ENCODE results near the gene FRMD3. TPM values are rescaled to one million over a fixed set of nuclear protein-coding genes. Genes with fewer than 3 reads are reported as not detected.

The FRMD3 gene
- total RNA-seq, 1 donor from 2014 or later, result 1.9 TPM

- Mint-ChIP-seq H3K4me3 (no peak overlapping the region), H3K27ac (no peak overlapping the region), H3K36me3 (no peaks in the 10 kb centered on the region), H3K9me3 (no peaks in the 10 kb centered on the region), H3K27me3 (ENCODE audit: insufficient read depth, low read depth) (peaks cover 4% of the 10 kb centered on the region), H3K4me1 (peaks cover 17% of the 10 kb centered on the region)
- Histone ChIP-seq H3K36me3 (no peaks in the 10 kb centered on the region), H3K9me3 (ENCODE audit: low read depth) (no peaks in the 10 kb centered on the region), H3K27ac (no peak overlapping the region), H3K79me2 (ENCODE audit: low read depth) (no peaks in the 10 kb centered on the region), H3K27me3 (no peaks in the 10 kb centered on the region), H3F3A (ENCODE audit: low read depth) (peaks cover 5% of the 10 kb centered on the region), H3K9ac (no peak overlapping the region), H4K20me1 (ENCODE audit: low read depth) (no peaks in the 10 kb centered on the region), H3K4me2 (no peak overlapping the region), H2AFZ (replicated peaks) (no peak overlapping the region), H3K4me3 (no peak overlapping the region), H3K4me1 (peaks cover 15% of the 10 kb centered on the region)
- no peak for DNase-seq (ENCODE audit: low spot score)
- TF ChIP-seq EZH2 (IDR thresholded peaks at IDR 0.05), result no peak
- no peak for TF ChIP-seq CTCF (IDR thresholded peaks at IDR 0.05)
- no peak for TF ChIP-seq EZH2phosphoT487 (IDR thresholded peaks at IDR 0.05)
Observed at GRCh38 chr9:83472221-83472665, 66.0 kb downstream of the FRMD3 start.

GRCh38 chr9:83471241-83471640, 67.0 kb downstream of the FRMD3 start:
- Histone ChIP-seq H3K4me3 (no peak overlapping the region), H2AFZ (replicated peaks) (no peak overlapping the region), H3K4me2 (no peak overlapping the region), H3K79me2 (ENCODE audit: low read depth) (no peaks in the 10 kb centered on the region), H3K4me1 (peaks cover 23% of the 10 kb centered on the region), H3K36me3 (no peaks in the 10 kb centered on the region), H3K27me3 (no peaks in the 10 kb centered on the region), H3K9me3 (ENCODE audit: low read depth) (no peaks in the 10 kb centered on the region), H4K20me1 (ENCODE audit: low read depth) (no peaks in the 10 kb centered on the region), H3K27ac (no peak overlapping the region), H3F3A (ENCODE audit: low read depth) (peaks cover 9% of the 10 kb centered on the region), H3K9ac (no peak overlapping the region)
- Mint-ChIP-seq H3K27me3 (ENCODE audit: insufficient read depth, low read depth) (peaks cover 4% of the 10 kb centered on the region), H3K4me3 (no peak overlapping the region), H3K36me3 (no peaks in the 10 kb centered on the region), H3K27ac (no peak overlapping the region), H3K4me1 (peaks cover 17% of the 10 kb centered on the region), H3K9me3 (no peaks in the 10 kb centered on the region)
- DNase-seq (ENCODE audit: low spot score), result no peak
- no peak for TF ChIP-seq EZH2 (IDR thresholded peaks at IDR 0.05)
- no peak for TF ChIP-seq CTCF (IDR thresholded peaks at IDR 0.05)
- no peak for TF ChIP-seq EZH2phosphoT487 (IDR thresholded peaks at IDR 0.05)

- TF ChIP-seq EZH2 (IDR thresholded peaks at IDR 0.05), result no peak
- TF ChIP-seq CTCF (IDR thresholded peaks at IDR 0.05), result no peak
- TF ChIP-seq EZH2phosphoT487 (IDR thresholded peaks at IDR 0.05), result no peak
- H3K27ac ChIP-seq, result no peak overlapping the region
- peaks cover 9% of the 10 kb centered on the region for H3F3A ChIP-seq (ENCODE audit: low read depth)
- no peaks in the 10 kb centered on the region for H4K20me1 ChIP-seq (ENCODE audit: low read depth)
- H3K4me3 ChIP-seq, result no peak overlapping the region
- no peak overlapping the region for H3K27ac Mint-ChIP-seq
- peaks cover 28% of the 10 kb centered on the region for H3K4me1 ChIP-seq
- no peaks in the 10 kb centered on the region for H3K36me3 ChIP-seq
- peaks cover 17% of the 10 kb centered on the region for H3K4me1 Mint-ChIP-seq
- peaks cover 4% of the 10 kb centered on the region for H3K27me3 Mint-ChIP-seq (ENCODE audit: insufficient read depth, low read depth)
- H3K4me2 ChIP-seq, result peak overlapping the region; percentile 16
- no peaks in the 10 kb centered on the region for H3K9me3 ChIP-seq (ENCODE audit: low read depth)
- H3K9me3 Mint-ChIP-seq, result no peaks in the 10 kb centered on the region
- H3K4me3 Mint-ChIP-seq, result no peak overlapping the region
- no peaks in the 10 kb centered on the region for H3K36me3 Mint-ChIP-seq
- no peak overlapping the region for H2AFZ ChIP-seq (replicated peaks)
- H3K9ac ChIP-seq, result no peak overlapping the region
- no peaks in the 10 kb centered on the region for H3K27me3 ChIP-seq
- DNase-seq (ENCODE audit: low spot score), result no peak
- H3K79me2 ChIP-seq (ENCODE audit: low read depth), result no peaks in the 10 kb centered on the region
Observed at GRCh38 chr9:83469722-83470121, 68.5 kb downstream of the FRMD3 start.
